GM10248 (cell line): ENCODE data around the gene POLR2C.
A peak's percentile ranks its signal among the peaks of the same experiment; 100 is the strongest.

Experiments used
- CTCF ChIA-PET: fragments of 300-600 bp; sonication (Branson Sonifier 250); formaldehyde crosslinking; extraction: SDS; loops from one replicate; lab custom pipeline; 2021; ENCODE audit warnings: antibody characterized with exemption; lab: Yijun Ruan, JAX
- POLR2A ChIA-PET: fragments of 350-650 bp; sonication (Branson Sonifier 250); formaldehyde crosslinking; extraction: SDS; loops from one replicate; lab custom pipeline; 2020; ENCODE audit warnings: antibody characterized with exemption; lab: Yijun Ruan, JAX
- DNase-seq: peaks from one replicate; pipeline ENCODE4 v3.0.0; 2012; ENCODE audit errors: extremely low spot score
- CTCF ChIP-seq: IDR thresholded peaks from 2 replicates; pipeline ENCODE4 v1.5.1; 2012; ENCODE audit warnings: mild to moderate bottlenecking, low read depth; ENCODE audit errors: extremely low read depth, missing control alignments, control extremely low read depth

The POLR2C gene

GRCh38 chr16:57482845-57483545 is 20.5 kb downstream of the POLR2C start:
- DNase-seq, result no peak
- ChIA-PET POLR2A (interaction anchor here (0.8 kb wide), 1 partner anchor 10 kb away, joined by 6 read pairs; no protein-coding TSS in a partner anchor), CTCF (interaction anchor here (0.8 to 1.4 kb wide), 7 partner anchors 8 to 93 kb away, joined by 3 to 5 read pairs (median 3); no protein-coding TSS in a partner anchor)

GRCh38 chr16:57483725-57484514 is 21.4 kb downstream of the POLR2C start:
- CTCF ChIA-PET, result interaction anchor here (0.9 to 1.4 kb wide), 6 partner anchors 9 to 92 kb away, joined by 3 to 5 read pairs (median 3); no protein-coding TSS in a partner anchor

More at GRCh38 chr16:57482845-57483545, 20.5 kb downstream of the POLR2C start:
- no peak for TF ChIP-seq CTCF

GRCh38 chr16:57484515-57485005 is 22.1 kb downstream of the POLR2C start:
- ChIA-PET CTCF (interaction anchor here (1.2 to 3.0 kb wide), 5 partner anchors 8 to 184 kb away, joined by 3 to 13 read pairs (median 5); partner anchors contain the start of gene POLR2C), POLR2A (interaction anchor here (0.6 kb wide), 1 partner anchor 182 kb away, joined by 3 read pairs; no protein-coding TSS in a partner anchor)

More at GRCh38 chr16:57483725-57484514, 21.4 kb downstream of the POLR2C start:
- POLR2A ChIA-PET, result interaction anchor here (0.8 kb wide), 1 partner anchor 11 kb away, joined by 6 read pairs; no protein-coding TSS in a partner anchor
- TF ChIP-seq CTCF, result no peak
- DNase-seq, result no peak

GRCh38 chr16:57485091-57485915 is 22.8 kb downstream of the POLR2C start:
- TF ChIP-seq CTCF, result no peak
- peak; percentile 20 for DNase-seq
- CTCF ChIA-PET, result interaction anchor here (1.2 to 3.0 kb wide), 7 partner anchors 9 to 185 kb away, joined by 3 to 20 read pairs (median 4); partner anchors contain the start of gene POLR2C
- POLR2A ChIA-PET, result interaction anchor here (0.6 kb wide), 1 partner anchor 183 kb away, joined by 3 read pairs; no protein-coding TSS in a partner anchor

More at GRCh38 chr16:57484515-57485005, 22.1 kb downstream of the POLR2C start:
- DNase-seq, result no peak
- no peak for TF ChIP-seq CTCF

- peak; percentile 95 for DNase-seq
- CTCF ChIA-PET, result interaction anchor here (1.2 to 3.0 kb wide), 14 partner anchors 10 to 186 kb away, joined by 3 to 20 read pairs (median 4); partner anchors contain the start of gene POLR2C
- no peak for TF ChIP-seq CTCF
- POLR2A ChIA-PET, result no interaction called here
Measured at GRCh38 chr16:57485916-57486857, 23.7 kb downstream of the POLR2C start, which contains the start of gene DOK4. TSS of gene DOK4 (minus strand) at chr16:57486493. CDS start at chr16:57479507, 6,986 bp downstream.
